ENCODE measurements around the gene GJB5. TPM values are rescaled to one million over a fixed set of nuclear protein-coding genes. Genes with fewer than 3 reads are reported as not detected.
A peak's percentile ranks its signal among the peaks of the same experiment; 100 is the strongest.

The GJB5 gene
- polyA plus RNA-seq, 4 donors = 0.19 TPM; not detected in 3

- DNase-seq (no peak), FAIRE-seq (no peak)
- H3K4me1 ChIP-seq (ENCODE audit: control insufficient read depth in 3 of 3, insufficient read depth in 2 of 3, low read depth in 1 of 3, low read length in 2 of 3) = peaks cover 0 to 9% (median 0%) of the 10 kb centered on the region in 3 donors
Observed at GRCh38 chr1:34780528-34780927, 25.7 kb downstream of the GJB5 start.

DNA sequence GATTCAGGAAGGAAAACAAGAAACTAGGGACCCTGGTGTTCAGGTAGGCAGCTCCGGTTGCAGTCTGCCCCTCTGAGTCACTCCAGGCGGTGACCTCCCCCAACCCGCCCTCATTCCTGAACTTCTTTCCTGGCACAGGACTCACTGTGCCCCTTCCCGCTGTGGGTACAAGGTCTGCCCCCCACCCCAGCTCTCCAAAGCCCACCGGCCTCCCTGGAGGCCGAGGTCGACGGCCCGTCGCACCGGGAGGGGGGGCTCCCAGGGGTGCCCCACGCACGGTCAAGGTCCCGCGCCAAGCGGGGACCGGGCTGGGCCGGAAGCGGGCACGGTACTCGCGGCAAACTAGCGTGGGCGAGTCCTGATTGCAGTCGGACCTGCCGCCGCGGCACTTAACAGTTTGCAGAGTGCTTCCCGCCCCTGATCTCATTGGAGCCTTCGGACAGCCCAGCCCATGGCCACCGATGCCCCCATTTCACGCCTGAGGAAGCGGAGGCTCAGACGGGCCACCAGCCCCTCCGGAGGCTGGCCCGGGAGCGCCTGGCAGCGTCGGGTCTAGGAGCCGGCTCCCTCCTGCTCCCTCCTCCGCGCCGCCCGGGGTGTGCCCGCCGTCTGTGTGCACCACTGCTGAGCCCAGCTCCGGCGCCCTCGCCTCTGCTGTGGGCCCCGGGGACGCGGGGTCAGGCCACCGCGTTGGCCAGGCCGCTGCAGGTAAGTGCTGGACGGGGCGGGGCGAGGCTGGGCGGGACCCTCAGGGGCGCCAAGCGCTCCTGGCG, 26.4 kb downstream of the GJB5 start, which contains the start of gene GJB3:
Gene GJB3 (plus strand): TSS at position 144 of the 773 bp plus-strand sequence. CDS start 3,549 bp downstream, outside the sequence.
- H3K9me3 ChIP-seq (ENCODE audit: control insufficient read depth in 2 of 2, insufficient read depth in 1 of 2, low read depth in 1 of 2, low read length in 1 of 2) = no peaks in the 10 kb centered on the region
- peak within 1 kb of the TSS; percentile 10 to 42 (median 38) for H3K4me3 ChIP-seq (ENCODE audit: low read depth in 1 of 3, low read length in 3 of 3)
- no peaks in the 10 kb centered on the region for H3K36me3 ChIP-seq (ENCODE audit: control insufficient read depth in 3 of 3, insufficient read depth in 2 of 3, low read depth in 1 of 3, low read length in 3 of 3)
- no peak for FAIRE-seq
- H3K27ac ChIP-seq (ENCODE audit: low read depth in 1 of 3, low read length in 2 of 3) = peak within 1 kb of the TSS in 1 of 3 donors; percentile 38
- DNase-seq = peak; percentile 12 to 53
- WGBS, 3 donors = 1 to 2% (median 1%) methylated on average over 39 to 62 of the region's 62 CpGs
- peaks cover 0 to 9% (median 0%) of the 10 kb centered on the region in 3 donors for H3K4me1 ChIP-seq (ENCODE audit: control insufficient read depth in 3 of 3, insufficient read depth in 2 of 3, low read depth in 1 of 3, low read length in 2 of 3)
- peaks cover 0 to 19% (median 16%) of the 10 kb centered on the region in 3 donors for H3K27me3 ChIP-seq (ENCODE audit: control insufficient read depth in 3 of 3, insufficient read depth in 3 of 3, low read length in 3 of 3)

More at GRCh38 chr1:34780528-34780927, 25.7 kb downstream of the GJB5 start:
- Histone ChIP-seq H3K27ac (ENCODE audit: low read depth in 1 of 3, low read length in 2 of 3) (no peak overlapping the region), H3K27me3 (ENCODE audit: control insufficient read depth in 3 of 3, insufficient read depth in 3 of 3, low read length in 3 of 3) (peaks cover 0 to 19% (median 16%) of the 10 kb centered on the region in 3 donors), H3K4me3 (ENCODE audit: low read depth in 1 of 3, low read length in 3 of 3) (no peak overlapping the region), H3K9me3 (ENCODE audit: control insufficient read depth in 2 of 2, insufficient read depth in 1 of 2, low read depth in 1 of 2, low read length in 1 of 2) (no peaks in the 10 kb centered on the region), H3K36me3 (ENCODE audit: control insufficient read depth in 3 of 3, insufficient read depth in 2 of 3, low read depth in 1 of 3, low read length in 3 of 3) (no peaks in the 10 kb centered on the region)
- WGBS, 3 donors = 55 to 78% (median 66%) methylated on average over 2 of the region's 2 CpGs

GRCh38 chr1:34781844-34782391, 27.1 kb downstream of the GJB5 start:
- H3K27me3 ChIP-seq (ENCODE audit: control insufficient read depth in 3 of 3, insufficient read depth in 3 of 3, low read length in 3 of 3) = peaks cover 0 to 19% (median 16%) of the 10 kb centered on the region in 3 donors
- no peaks in the 10 kb centered on the region for H3K9me3 ChIP-seq (ENCODE audit: control insufficient read depth in 2 of 2, insufficient read depth in 1 of 2, low read depth in 1 of 2, low read length in 1 of 2)
- H3K4me1 ChIP-seq (ENCODE audit: control insufficient read depth in 3 of 3, insufficient read depth in 2 of 3, low read depth in 1 of 3, low read length in 2 of 3) = peaks cover 0 to 13% (median 0%) of the 10 kb centered on the region in 3 donors
- FAIRE-seq (no peak), DNase-seq (peak; percentile 14 to 56)
- H3K27ac ChIP-seq (ENCODE audit: low read depth in 1 of 3, low read length in 2 of 3) = peak overlapping the region in 1 of 3 donors; percentile 38
- WGBS, 3 donors = 4 to 7% (median 7%) methylated on average over 14 to 18 of the region's 18 CpGs
- no peaks in the 10 kb centered on the region for H3K36me3 ChIP-seq (ENCODE audit: control insufficient read depth in 3 of 3, insufficient read depth in 2 of 3, low read depth in 1 of 3, low read length in 3 of 3)
- H3K4me3 ChIP-seq (ENCODE audit: low read depth in 1 of 3, low read length in 3 of 3) = peak overlapping the region in 2 of 3 donors; percentile 38 to 42

DNA sequence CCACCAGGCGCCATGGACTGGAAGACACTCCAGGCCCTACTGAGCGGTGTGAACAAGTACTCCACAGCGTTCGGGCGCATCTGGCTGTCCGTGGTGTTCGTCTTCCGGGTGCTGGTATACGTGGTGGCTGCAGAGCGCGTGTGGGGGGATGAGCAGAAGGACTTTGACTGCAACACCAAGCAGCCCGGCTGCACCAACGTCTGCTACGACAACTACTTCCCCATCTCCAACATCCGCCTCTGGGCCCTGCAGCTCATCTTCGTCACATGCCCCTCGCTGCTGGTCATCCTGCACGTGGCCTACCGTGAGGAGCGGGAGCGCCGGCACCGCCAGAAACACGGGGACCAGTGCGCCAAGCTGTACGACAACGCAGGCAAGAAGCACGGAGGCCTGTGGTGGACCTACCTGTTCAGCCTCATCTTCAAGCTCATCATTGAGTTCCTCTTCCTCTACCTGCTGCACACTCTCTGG, 29.9 kb downstream of the GJB5 start:
- Histone ChIP-seq H3K36me3 (ENCODE audit: control insufficient read depth in 3 of 3, insufficient read depth in 2 of 3, low read depth in 1 of 3, low read length in 3 of 3) (no peaks in the 10 kb centered on the region), H3K27me3 (ENCODE audit: control insufficient read depth in 3 of 3, insufficient read depth in 3 of 3, low read length in 3 of 3) (peaks cover 0 to 18% (median 13%) of the 10 kb centered on the region in 3 donors), H3K27ac (ENCODE audit: low read depth in 1 of 3, low read length in 2 of 3) (no peak overlapping the region), H3K4me3 (ENCODE audit: low read depth in 1 of 3, low read length in 3 of 3) (no peak overlapping the region), H3K9me3 (ENCODE audit: control insufficient read depth in 2 of 2, insufficient read depth in 1 of 2, low read depth in 1 of 2, low read length in 1 of 2) (peaks cover 0 to 2% of the 10 kb centered on the region in 2 donors), H3K4me1 (ENCODE audit: control insufficient read depth in 3 of 3, insufficient read depth in 2 of 3, low read depth in 1 of 3, low read length in 2 of 3) (peaks cover 0 to 14% (median 0%) of the 10 kb centered on the region in 3 donors)
- WGBS, 3 donors = 90 to 91% (median 90%) methylated on average over 28 of the region's 28 CpGs
- no peak for FAIRE-seq
- DNase-seq = no peak

- Histone ChIP-seq H3K4me3 (ENCODE audit: low read depth in 1 of 3, low read length in 3 of 3) (no peak overlapping the region), H3K4me1 (ENCODE audit: control insufficient read depth in 3 of 3, insufficient read depth in 2 of 3, low read depth in 1 of 3, low read length in 2 of 3) (peaks cover 0 to 14% (median 0%) of the 10 kb centered on the region in 3 donors), H3K27me3 (ENCODE audit: control insufficient read depth in 3 of 3, insufficient read depth in 3 of 3, low read length in 3 of 3) (peaks cover 0 to 13% (median 12%) of the 10 kb centered on the region in 3 donors), H3K9me3 (ENCODE audit: control insufficient read depth in 2 of 2, insufficient read depth in 1 of 2, low read depth in 1 of 2, low read length in 1 of 2) (peaks cover 0 to 5% of the 10 kb centered on the region in 2 donors), H3K36me3 (ENCODE audit: control insufficient read depth in 3 of 3, insufficient read depth in 2 of 3, low read depth in 1 of 3, low read length in 3 of 3) (no peaks in the 10 kb centered on the region), H3K27ac (ENCODE audit: low read depth in 1 of 3, low read length in 2 of 3) (no peak overlapping the region)
- DNase-seq = no peak
- FAIRE-seq = no peak
- 67 to 81% (median 75%) methylated on average over 21 to 22 of the region's 22 CpGs for WGBS, 3 donors
Observed at GRCh38 chr1:34785231-34785874, 30.5 kb downstream of the GJB5 start.

- H3K27me3 ChIP-seq (ENCODE audit: control insufficient read depth in 3 of 3, insufficient read depth in 3 of 3, low read length in 3 of 3) = peaks cover 0 to 9% (median 8%) of the 10 kb centered on the region in 3 donors
- no peak overlapping the region for H3K27ac ChIP-seq (ENCODE audit: low read depth in 1 of 3, low read length in 2 of 3)
- DNase-seq (no peak), FAIRE-seq (no peak)
- H3K9me3 ChIP-seq (ENCODE audit: control insufficient read depth in 2 of 2, insufficient read depth in 1 of 2, low read depth in 1 of 2, low read length in 1 of 2) = peaks cover 0 to 7% of the 10 kb centered on the region in 2 donors
- H3K4me1 ChIP-seq (ENCODE audit: control insufficient read depth in 3 of 3, insufficient read depth in 2 of 3, low read depth in 1 of 3, low read length in 2 of 3) = peaks cover 0 to 14% (median 0%) of the 10 kb centered on the region in 3 donors
- H3K4me3 ChIP-seq (ENCODE audit: low read depth in 1 of 3, low read length in 3 of 3) = no peak overlapping the region
- 64 to 69% (median 64%) methylated on average over 4 of the region's 4 CpGs for WGBS, 3 donors
- no peaks in the 10 kb centered on the region for H3K36me3 ChIP-seq (ENCODE audit: control insufficient read depth in 3 of 3, insufficient read depth in 2 of 3, low read depth in 1 of 3, low read length in 3 of 3)
Observed at GRCh38 chr1:34785875-34786470, 31.1 kb downstream of the GJB5 start.

- no peak for FAIRE-seq
- DNase-seq = peak; percentile 75 to 91
Observed at GRCh38 chr1:34786521-34787325, 31.9 kb downstream of the GJB5 start.

More at GRCh38 chr1:34786521-34787325, 31.9 kb downstream of the GJB5 start:
- WGBS, 3 donors = 42 to 49% (median 47%) methylated on average over 14 of the region's 14 CpGs
- Histone ChIP-seq H3K4me1 (ENCODE audit: control insufficient read depth in 3 of 3, insufficient read depth in 2 of 3, low read depth in 1 of 3, low read length in 2 of 3) (peaks cover 0 to 13% (median 0%) of the 10 kb centered on the region in 3 donors), H3K9me3 (ENCODE audit: control insufficient read depth in 2 of 2, insufficient read depth in 1 of 2, low read depth in 1 of 2, low read length in 1 of 2) (peaks cover 0 to 7% of the 10 kb centered on the region in 2 donors), H3K27me3 (ENCODE audit: control insufficient read depth in 3 of 3, insufficient read depth in 3 of 3, low read length in 3 of 3) (peaks cover 0 to 6% (median 6%) of the 10 kb centered on the region in 3 donors), H3K27ac (ENCODE audit: low read depth in 1 of 3, low read length in 2 of 3) (no peak overlapping the region), H3K36me3 (ENCODE audit: control insufficient read depth in 3 of 3, insufficient read depth in 2 of 3, low read depth in 1 of 3, low read length in 3 of 3) (no peaks in the 10 kb centered on the region), H3K4me3 (ENCODE audit: low read depth in 1 of 3, low read length in 3 of 3) (no peak overlapping the region)

Data from small intestine (tissue), 7 donors.